Measurements from ENCODE around the gene MMP24. TPM values are rescaled to one million over a fixed set of nuclear protein-coding genes. Genes with fewer than 3 reads are reported as not detected.

The MMP24 gene
- total RNA-seq, 2 experiments from 2014 or later = not detected

DNA sequence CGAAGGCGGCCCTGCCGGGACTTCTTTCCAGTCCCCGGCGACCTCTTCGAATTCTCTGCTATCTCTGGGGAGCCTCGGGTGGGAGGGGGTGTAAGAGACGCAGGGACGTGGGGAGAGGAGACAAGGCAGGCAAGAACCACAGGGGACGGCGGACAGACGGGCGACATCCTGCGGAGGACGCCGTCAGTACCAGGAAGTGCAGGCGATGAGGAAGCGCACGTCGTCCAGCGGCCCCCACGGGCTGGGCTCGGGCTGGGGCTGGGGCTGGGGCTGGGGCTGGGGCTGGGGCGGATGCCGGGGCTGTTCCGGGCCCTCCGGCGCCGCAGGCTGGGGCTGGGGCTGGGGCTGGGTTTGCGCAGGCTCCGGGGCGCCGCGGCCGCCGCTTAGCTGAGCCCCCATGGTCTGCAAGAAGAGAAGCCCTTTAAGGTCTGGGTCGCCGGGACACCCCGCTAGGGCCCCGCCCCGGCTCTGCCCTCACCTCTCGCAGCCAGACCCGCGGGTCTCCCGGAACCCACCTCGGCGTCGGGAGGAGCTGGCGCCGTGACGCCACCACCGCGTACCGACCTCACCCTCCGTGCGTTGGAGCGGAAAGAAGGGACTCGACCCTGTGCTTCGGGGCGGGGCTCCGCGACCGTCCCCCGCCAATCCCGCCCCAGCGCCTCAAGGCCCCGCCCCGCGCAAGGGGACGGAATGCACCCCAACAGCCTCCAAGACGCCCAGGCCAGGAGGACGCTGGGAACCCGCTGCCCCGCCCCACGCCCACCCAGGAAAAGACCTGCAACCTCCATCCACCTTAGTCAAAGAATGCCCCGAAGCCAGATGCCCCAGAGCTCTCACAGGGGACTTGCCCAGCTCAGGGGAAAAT is 51.3 kb downstream of the MMP24 start, which contains the start of gene MMP24OS:
Gene MMP24OS, minus strand, starts transcription at position 592 of the 865 bp plus-strand sequence. Its CDS starts 193 bp downstream, at position 399.
- DNase-seq = peak; percentile 79 to 96 (median 86)
- Mint-ChIP-seq H3K9me3 (no peaks in the 10 kb centered on the region), H3K27ac (peak within 1 kb of the TSS; percentile 97), H3K4me3 (peak within 1 kb of the TSS; percentile 96), H3K4me1 (ENCODE audit: low read depth) (peaks cover 35% of the 10 kb centered on the region), H3K36me3 (ENCODE audit: low read depth) (peaks cover 40% of the 10 kb centered on the region), H3K27me3 (no peaks in the 10 kb centered on the region)
- ChIA-PET POLR2A (interaction anchor here (0.6 to 2.6 kb wide), 22 partner anchors 9 to 975 kb away, joined by 3 to 19 read pairs (median 3); partner anchors contain the start of genes CEP250, DYNLRB1, EDEM2 and ITCH), CTCF (interaction anchor here (1.1 to 1.5 kb wide), 3 partner anchors 26 to 676 kb away, joined by 3 to 7 read pairs (median 3); partner anchors contain the start of gene SCAND1)
- H3K36me3 ChIP-seq (ENCODE audit: insufficient read depth, low read length) = peaks cover 50% of the 10 kb centered on the region
- H3K27ac ChIP-seq (ENCODE audit: low read depth in 1 of 2, low read length in 2 of 2) = peak within 1 kb of the TSS; percentile 93 to 95
- H3K4me3 ChIP-seq (ENCODE audit: low read length) = peak within 1 kb of the TSS; percentile 76
- H3K4me1 ChIP-seq (ENCODE audit: insufficient read depth, low read length) = peaks cover 39% of the 10 kb centered on the region
- intact Hi-C loops (cut with DNase I, micrococcal nuclease) = loop anchor here in 1 of 2 experiments (2.0 to 10.0 kb wide), 7 partner anchors 130 to 975 kb away; partner anchors contain the start of genes AHCY, EDEM2, GGT7 and GSS
- no peaks in the 10 kb centered on the region for H3K9me3 ChIP-seq (ENCODE audit: control insufficient read depth in 1 of 2, insufficient read depth in 1 of 2, low read length in 2 of 2)
- ATAC-seq (ENCODE audit: poor library complexity) = peak; percentile 86
- TF ChIP-seq, protein P1, sequence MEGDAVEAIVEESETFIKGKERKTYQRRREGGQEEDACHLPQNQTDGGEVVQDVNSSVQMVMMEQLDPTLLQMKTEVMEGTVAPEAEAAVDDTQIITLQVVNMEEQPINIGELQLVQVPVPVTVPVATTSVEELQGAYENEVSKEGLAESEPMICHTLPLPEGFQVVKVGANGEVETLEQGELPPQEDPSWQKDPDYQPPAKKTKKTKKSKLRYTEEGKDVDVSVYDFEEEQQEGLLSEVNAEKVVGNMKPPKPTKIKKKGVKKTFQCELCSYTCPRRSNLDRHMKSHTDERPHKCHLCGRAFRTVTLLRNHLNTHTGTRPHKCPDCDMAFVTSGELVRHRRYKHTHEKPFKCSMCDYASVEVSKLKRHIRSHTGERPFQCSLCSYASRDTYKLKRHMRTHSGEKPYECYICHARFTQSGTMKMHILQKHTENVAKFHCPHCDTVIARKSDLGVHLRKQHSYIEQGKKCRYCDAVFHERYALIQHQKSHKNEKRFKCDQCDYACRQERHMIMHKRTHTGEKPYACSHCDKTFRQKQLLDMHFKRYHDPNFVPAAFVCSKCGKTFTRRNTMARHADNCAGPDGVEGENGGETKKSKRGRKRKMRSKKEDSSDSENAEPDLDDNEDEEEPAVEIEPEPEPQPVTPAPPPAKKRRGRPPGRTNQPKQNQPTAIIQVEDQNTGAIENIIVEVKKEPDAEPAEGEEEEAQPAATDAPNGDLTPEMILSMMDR (IDR thresholded peaks at IDR 0.05) = peak; percentile 20
- H3K27me3 ChIP-seq (ENCODE audit: control insufficient read depth in 1 of 2, insufficient read depth in 2 of 2, low read length in 2 of 2) = no peaks in the 10 kb centered on the region

DNA sequence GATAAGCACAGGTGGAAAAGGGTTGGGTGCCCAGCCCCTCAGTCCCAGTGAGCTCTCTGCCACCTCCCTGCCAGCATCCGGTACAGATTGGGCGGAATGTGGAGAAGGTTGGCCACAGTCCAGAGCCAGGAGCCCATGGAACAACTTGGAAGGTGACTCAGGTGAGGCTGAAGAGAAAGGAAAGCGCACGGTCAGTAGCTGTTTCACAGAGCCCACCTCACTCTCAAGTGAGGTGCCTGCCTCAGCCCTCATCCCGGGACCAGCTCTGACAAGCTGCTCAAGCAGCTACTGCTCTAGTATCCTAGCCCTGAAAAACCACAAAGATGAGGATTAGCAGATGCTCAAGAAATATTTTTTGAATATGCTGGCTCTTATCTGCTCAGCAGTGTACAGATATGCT is 52.5 kb downstream of the MMP24 start:
- ChIA-PET CTCF (no interaction called here), POLR2A (interaction anchor here (2.6 kb wide), 1 partner anchor 675 kb away, joined by 19 read pairs; the partner anchor contains the start of gene SCAND1)
- peak overlapping the region; percentile 86 for H3K4me3 Mint-ChIP-seq
- H3K9me3 ChIP-seq (ENCODE audit: control insufficient read depth in 1 of 2, insufficient read depth in 1 of 2, low read length in 2 of 2) = no peaks in the 10 kb centered on the region
- H3K4me3 ChIP-seq (ENCODE audit: low read length) = no peak overlapping the region
- peaks cover 41% of the 10 kb centered on the region for H3K4me1 Mint-ChIP-seq (ENCODE audit: low read depth)
- DNase-seq = no peak
- no peak for ATAC-seq (ENCODE audit: poor library complexity)
- peaks cover 50% of the 10 kb centered on the region for H3K4me1 ChIP-seq (ENCODE audit: insufficient read depth, low read length)
- TF ChIP-seq, protein P1 (IDR thresholded peaks at IDR 0.05) = no peak
- H3K27me3 Mint-ChIP-seq = no peaks in the 10 kb centered on the region
- H3K36me3 Mint-ChIP-seq (ENCODE audit: low read depth) = peaks cover 49% of the 10 kb centered on the region
- H3K27ac ChIP-seq (ENCODE audit: low read depth in 1 of 2, low read length in 2 of 2) = peak overlapping the region; percentile 93 to 95
- H3K27ac Mint-ChIP-seq = peak overlapping the region; percentile 97
- peaks cover 42% of the 10 kb centered on the region for H3K36me3 ChIP-seq (ENCODE audit: insufficient read depth, low read length)
- H3K9me3 Mint-ChIP-seq = no peaks in the 10 kb centered on the region
- intact Hi-C loops (cut with DNase I, micrococcal nuclease) = loop anchor here in 1 of 2 experiments (5.0 to 10.0 kb wide), 6 partner anchors 132 to 977 kb away; partner anchors contain the start of genes AHCY, EDEM2, GGT7 and GSS
- no peaks in the 10 kb centered on the region for H3K27me3 ChIP-seq (ENCODE audit: control insufficient read depth in 1 of 2, insufficient read depth in 2 of 2, low read length in 2 of 2)

DNA sequence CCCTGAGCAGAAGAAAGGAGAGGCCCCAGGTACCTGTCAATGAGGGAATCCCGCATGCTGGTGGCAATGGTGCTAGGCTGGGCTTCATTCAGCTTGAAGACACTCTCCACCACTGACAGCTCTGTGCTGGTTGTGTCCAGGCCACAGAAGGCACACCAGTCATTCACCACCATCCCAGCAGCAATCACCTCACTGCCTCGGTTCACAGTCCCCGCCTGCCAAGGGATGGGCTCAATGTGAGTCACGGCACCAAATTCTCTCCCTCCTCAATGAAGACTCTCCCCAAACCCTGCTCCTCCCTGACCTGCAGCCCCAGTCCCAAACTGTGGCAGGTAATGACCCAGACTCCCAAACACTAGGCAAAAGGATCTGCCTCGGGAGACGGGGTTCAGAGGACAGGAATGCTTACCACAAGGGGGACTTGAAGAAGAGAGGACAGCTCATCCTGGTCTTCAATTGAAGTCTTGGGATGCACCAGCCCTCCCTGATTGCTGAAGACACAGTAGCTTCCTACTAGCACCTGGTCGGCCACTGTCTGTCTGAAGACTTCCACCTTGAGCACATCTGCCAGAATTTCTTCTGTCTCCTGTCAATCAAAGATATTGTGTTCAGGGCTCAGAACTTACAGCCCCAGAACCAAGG is 53.2 kb downstream of the MMP24 start:
- ATAC-seq (ENCODE audit: poor library complexity) = no peak
- Mint-ChIP-seq H3K27ac (peak overlapping the region; percentile 97), H3K4me1 (ENCODE audit: low read depth) (peaks cover 45% of the 10 kb centered on the region), H3K36me3 (ENCODE audit: low read depth) (peaks cover 55% of the 10 kb centered on the region), H3K4me3 (peak overlapping the region; percentile 86), H3K9me3 (no peaks in the 10 kb centered on the region), H3K27me3 (no peaks in the 10 kb centered on the region)
- H3K27me3 ChIP-seq (ENCODE audit: control insufficient read depth in 1 of 2, insufficient read depth in 2 of 2, low read length in 2 of 2) = no peaks in the 10 kb centered on the region
- TF ChIP-seq, protein P1 (IDR thresholded peaks at IDR 0.05) = no peak
- CTCF ChIA-PET = interaction anchor here (1.0 kb wide), 1 partner anchor 24 kb away, joined by 3 read pairs; no protein-coding TSS in a partner anchor
- H3K4me3 ChIP-seq (ENCODE audit: low read length) = no peak overlapping the region
- POLR2A ChIA-PET = no interaction called here
- H3K36me3 ChIP-seq (ENCODE audit: insufficient read depth, low read length) = peaks cover 40% of the 10 kb centered on the region
- peaks cover 51% of the 10 kb centered on the region for H3K4me1 ChIP-seq (ENCODE audit: insufficient read depth, low read length)
- DNase-seq = no peak
- intact Hi-C loops (cut with DNase I, micrococcal nuclease) = loop anchor here in 1 of 2 experiments (5.0 to 10.0 kb wide), 7 partner anchors 132 to 977 kb away; partner anchors contain the start of genes AHCY, EDEM2, GGT7 and GSS
- no peaks in the 10 kb centered on the region for H3K9me3 ChIP-seq (ENCODE audit: control insufficient read depth in 1 of 2, insufficient read depth in 1 of 2, low read length in 2 of 2)
- no peak overlapping the region for H3K27ac ChIP-seq (ENCODE audit: low read depth in 1 of 2, low read length in 2 of 2)

Data from CD4-positive, alpha-beta T cell (primary cell).